ENCODE data around the gene BORA. TPM values are rescaled to one million over a fixed set of nuclear protein-coding genes. Genes with fewer than 3 reads are reported as not detected.

The BORA gene
- total RNA-seq, 1 experiment from 2014 or later = 19.5 TPM

DNA sequence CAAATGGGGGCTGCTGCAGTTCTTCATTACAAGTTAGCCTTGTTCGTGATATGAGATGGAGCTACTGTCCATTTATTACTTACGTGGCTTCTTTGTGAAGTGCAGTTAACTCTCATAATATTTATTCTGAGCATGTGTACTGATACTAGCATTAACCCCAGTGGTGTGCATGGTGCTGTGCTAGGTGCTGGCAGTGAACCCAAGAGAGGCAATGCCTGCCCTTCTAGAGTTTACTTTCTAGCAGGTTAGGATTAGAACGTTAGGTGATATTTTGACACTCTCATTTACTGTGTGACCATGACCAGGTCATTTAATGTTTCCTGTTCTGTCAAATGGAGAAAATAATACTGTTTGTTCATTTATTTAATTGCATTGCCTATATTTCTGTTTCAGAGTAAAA is 71.1 kb downstream of the BORA start:
- Histone ChIP-seq H3K9me3 (ENCODE audit: insufficient read depth, low read depth) (no peaks in the 10 kb centered on the region), H3K27ac (no peak overlapping the region), H2AFZ (no peak overlapping the region), H3F3A (ENCODE audit: insufficient read depth, low read depth) (0 out of 2 replicates have a peak, but pooled peaks cover 3% of the 10 kb centered on the region), H3K79me2 (ENCODE audit: low read depth) (no peaks in the 10 kb centered on the region), H3K4me2 (no peak overlapping the region), H3K27me3 (ENCODE audit: insufficient read depth, low read depth) (no peaks in the 10 kb centered on the region), H3K4me1 (replicated peaks; ENCODE audit: insufficient read depth) (no peaks in the 10 kb centered on the region; the same call in 1 of the 2 replicates), H4K20me1 (ENCODE audit: insufficient read depth) (peaks cover 4% of the 10 kb centered on the region; the same call in 1 of the 2 replicates), H3K9me2 (ENCODE audit: insufficient read depth) (no peaks in the 10 kb centered on the region), H3K36me3 (ENCODE audit: low read depth) (peaks cover 34% of the 10 kb centered on the region; the same call in 1 of the 2 replicates), H3K4me3 (no peak overlapping the region)
- TF ChIP-seq, protein P1, sequence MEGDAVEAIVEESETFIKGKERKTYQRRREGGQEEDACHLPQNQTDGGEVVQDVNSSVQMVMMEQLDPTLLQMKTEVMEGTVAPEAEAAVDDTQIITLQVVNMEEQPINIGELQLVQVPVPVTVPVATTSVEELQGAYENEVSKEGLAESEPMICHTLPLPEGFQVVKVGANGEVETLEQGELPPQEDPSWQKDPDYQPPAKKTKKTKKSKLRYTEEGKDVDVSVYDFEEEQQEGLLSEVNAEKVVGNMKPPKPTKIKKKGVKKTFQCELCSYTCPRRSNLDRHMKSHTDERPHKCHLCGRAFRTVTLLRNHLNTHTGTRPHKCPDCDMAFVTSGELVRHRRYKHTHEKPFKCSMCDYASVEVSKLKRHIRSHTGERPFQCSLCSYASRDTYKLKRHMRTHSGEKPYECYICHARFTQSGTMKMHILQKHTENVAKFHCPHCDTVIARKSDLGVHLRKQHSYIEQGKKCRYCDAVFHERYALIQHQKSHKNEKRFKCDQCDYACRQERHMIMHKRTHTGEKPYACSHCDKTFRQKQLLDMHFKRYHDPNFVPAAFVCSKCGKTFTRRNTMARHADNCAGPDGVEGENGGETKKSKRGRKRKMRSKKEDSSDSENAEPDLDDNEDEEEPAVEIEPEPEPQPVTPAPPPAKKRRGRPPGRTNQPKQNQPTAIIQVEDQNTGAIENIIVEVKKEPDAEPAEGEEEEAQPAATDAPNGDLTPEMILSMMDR (conservative IDR thresholded peaks at IDR 0.05) = no peak
- no peak for TF ChIP-seq EZH2 (IDR thresholded peaks at IDR 0.05; ENCODE audit: low read depth)
- BruUV-seq (replicated peaks) = no TSS peak
- ChIA-PET POLR2A (ENCODE audit: unreplicated experiment) (no interaction called here), CTCF (no interaction called here)
- no peak for DNase-seq
- intact Hi-C loops (cut with micrococcal nuclease; ENCODE audit: unreplicated experiment) = no loop called here

DNA sequence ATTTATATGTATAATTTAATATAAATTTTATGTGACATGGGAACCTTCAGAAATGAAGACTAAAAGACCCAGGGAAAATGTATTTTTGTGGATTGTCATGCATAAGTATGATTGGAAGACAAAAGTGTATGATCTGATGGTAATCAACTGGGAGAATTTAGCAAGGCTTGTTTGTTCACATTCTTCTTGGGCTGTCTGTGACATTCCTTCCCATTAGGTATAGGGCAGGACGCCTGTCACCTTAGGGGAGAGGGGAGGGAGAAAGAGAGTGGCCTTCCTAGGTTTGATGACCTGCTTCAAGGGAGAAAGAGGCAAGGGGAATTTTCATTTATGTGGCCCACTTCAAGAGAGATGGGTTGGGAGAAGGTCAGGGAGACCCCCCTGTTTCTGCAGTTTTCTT is 76.6 kb downstream of the BORA start:
- H3K4me2 ChIP-seq = no peak overlapping the region
- intact Hi-C loops (cut with micrococcal nuclease; ENCODE audit: unreplicated experiment) = no loop called here
- TF ChIP-seq, protein P1 (conservative IDR thresholded peaks at IDR 0.05) = no peak
- TF ChIP-seq EZH2 (IDR thresholded peaks at IDR 0.05; ENCODE audit: low read depth) = no peak
- no peaks in the 10 kb centered on the region for H3K27me3 ChIP-seq (ENCODE audit: insufficient read depth, low read depth)
- H3K4me3 ChIP-seq = no peak overlapping the region
- H3K9me3 ChIP-seq (ENCODE audit: insufficient read depth, low read depth) = no peaks in the 10 kb centered on the region; the same call in 1 of the 2 replicates
- H3K36me3 ChIP-seq (ENCODE audit: low read depth) = peaks cover 27% of the 10 kb centered on the region; the same call in 1 of the 2 replicates
- no peaks in the 10 kb centered on the region for H3K79me2 ChIP-seq (ENCODE audit: low read depth)
- H2AFZ ChIP-seq = no peak overlapping the region
- no TSS peak for BruUV-seq (replicated peaks)
- H3F3A ChIP-seq (ENCODE audit: insufficient read depth, low read depth) = peaks cover 20% of the 10 kb centered on the region
- H3K4me1 ChIP-seq (replicated peaks; ENCODE audit: insufficient read depth) = no peaks in the 10 kb centered on the region; the same call in 1 of the 2 replicates
- 0 out of 2 replicates have a peak, but pooled peaks cover 4% of the 10 kb centered on the region for H4K20me1 ChIP-seq (ENCODE audit: insufficient read depth)
- DNase-seq = no peak
- CTCF ChIA-PET = no interaction called here
- no peak overlapping the region for H3K27ac ChIP-seq
- no peaks in the 10 kb centered on the region for H3K9me2 ChIP-seq (ENCODE audit: insufficient read depth)
- POLR2A ChIA-PET (ENCODE audit: unreplicated experiment) = no interaction called here

Other genes starting within 250 kb of the BORA start
- 15.2 and 21.0 TPM in 2 replicates for gene MZT1, start 294 bp upstream of the BORA start, total RNA-seq (2021)
- 23.6 and 27.2 TPM in 2 replicates for gene DIS3, start 54.0 kb downstream of the BORA start, total RNA-seq (2021)
- 15.0 and 20.3 TPM in 2 replicates for gene PIBF1, start 54.2 kb downstream of the BORA start, total RNA-seq (2021)